Stomach (tissue), 9 donors: ENCODE data around the gene PRKN. TPM values are rescaled to one million over a fixed set of nuclear protein-coding genes. Genes with fewer than 3 reads are reported as not detected.

ENCODE experiments used
- DNase-seq, 2 donors: peaks; one replicate each; pipeline versions ENCODE4 v3.0.0 to v3.0.0-alpha.2; 2013 to 2019
- H3K27ac ChIP-seq, 5 donors: fragments of 200-600 bp in 4 of 5; sonication (generic) in 4 of 5; one replicate each; pipeline ENCODE4 v1.5.1; 2013 to 2019; ENCODE audit warnings: mild to moderate bottlenecking in 1 of 5, moderate library complexity in 1 of 5
- H3K27me3 ChIP-seq, 3 donors: fragments of 200-600 bp; sonication (generic); one replicate each; pipeline ENCODE4 v1.5.1; 2017 to 2019; ENCODE audit warnings: mixed run types in 1 of 3
- H3K36me3 ChIP-seq, 4 donors: fragments of 200-600 bp; sonication (generic); 1 replicate in 3 of 4; 2 replicates in 1 of 4; pipeline ENCODE4 v1.5.1; 2016 to 2019
- H3K4me1 ChIP-seq, 4 donors: fragments of 200-600 bp; sonication (generic); one replicate each; pipeline ENCODE4 v1.5.1; 2016 to 2019
- H3K4me3 ChIP-seq, 4 donors: fragments of 200-600 bp; sonication (generic) in 3 of 4; one replicate each; pipeline ENCODE4 v1.5.1; 2016 to 2019; ENCODE audit warnings: mild to moderate bottlenecking in 1 of 4
- H3K9me3 ChIP-seq, 4 donors: fragments of 200-600 bp; sonication (generic); one replicate each; pipeline ENCODE4 v1.5.1; 2016 to 2019
- CTCF ChIP-seq, 7 experiments: fragments of 450-650 bp in 4 of 7; fragments of 200-600 bp in 3 of 7; sonication (generic) in 3 of 7; IDR thresholded peaks; one replicate each; pipeline ENCODE4 v1.5.1; 2016 to 2019; ENCODE audit warnings: antibody characterized with exemption in 7 of 7, control low read depth in 2 of 7, mild to moderate bottlenecking in 1 of 7
- EP300 ChIP-seq: sonication (generic); formaldehyde crosslinking; IDR thresholded peaks from one replicate; pipeline ENCODE4 v1.6.1; 2017; ENCODE audit warnings: antibody characterized with exemption
- POLR2A ChIP-seq, 4 donors: fragments of 450-650 bp; IDR thresholded peaks; one replicate each; pipeline ENCODE4 v1.6.1; 2016; ENCODE audit warnings: antibody characterized with exemption in 4 of 4, control low read depth in 2 of 4, mild to moderate bottlenecking in 1 of 4, moderate library complexity in 1 of 4
- POLR2AphosphoS5 ChIP-seq, 3 donors: sonication (generic); formaldehyde crosslinking; IDR thresholded peaks; one replicate each; pipeline ENCODE4 v1.6.1; 2016; ENCODE audit warnings: antibody characterized with exemption in 3 of 3
- WGBS, 5 donors: extraction: QIAGEN DNeasy Blood & Tissue Kit in 3 of 5; methylation state at CpG; one replicate each; pipeline versions ENCODE4 v1.1.5 to v1.1.7; 2013 to 2018; 5-methylcytosine and 5-hydroxymethylcytosine counted together
- intact Hi-C: fragments of 100-400 bp; cut with DNase I; formaldehyde crosslinking; loops from one replicate; pipeline ENCODE4 v1.15.1; 2023; ENCODE audit warnings: low total_unique reads
- polyA plus RNA-seq, 3 donors: library from polyadenylated mRNA; stranded (reverse); fragments of 200-250 nt; gene quantifications; one replicate each; pipeline ENCODE4 v1.2.3, GENCODE V29; 2013
- total RNA-seq, 5 donors: library from RNA; depleted of rRNA; stranded (reverse); fragments of >200 nt; gene quantifications; one replicate each; pipeline versions ENCODE4 v1.1.0 to v1.2.3, GENCODE V29; 2014 to 2016
- donor health status: healthy with polysubstance abuse.
- donor health status: Bipolar disorder and iron deficiency.
- donor health status: healthy.

Gene PRKN
- total and polyA plus RNA-seq, 8 donors: 0.68 to 19.8 (median 9.5) TPM

- no peaks in the 10 kb centered on the region for H3K4me1 ChIP-seq
- H3K4me3 ChIP-seq: no peak overlapping the region
- no peaks in the 10 kb centered on the region for H3K27me3 ChIP-seq
- H3K36me3 ChIP-seq: no peaks in the 10 kb centered on the region
- DNase-seq: no peak
- TF ChIP-seq CTCF (IDR thresholded peaks at IDR 0.05) (no peak), POLR2AphosphoS5 (IDR thresholded peaks at IDR 0.05) (no peak), POLR2A (IDR thresholded peaks at IDR 0.05) (no peak)
- peaks cover 0 to 14% (median 7%) of the 10 kb centered on the region in 4 donors for H3K9me3 ChIP-seq
- WGBS, 5 donors: 80 to 87% (median 84%) methylated on average over 8 of the region's 8 CpGs
- no peak overlapping the region for H3K27ac ChIP-seq
- intact Hi-C loops: no loop called here
Observed at GRCh38 chr6:161408041-161408440, 1319.5 kb downstream of the PRKN start.

GRCh38 chr6:161407581-161407980 is 1320.0 kb downstream of the PRKN start:
- 34 to 66% (median 40%) methylated on average over 4 of the region's 4 CpGs for WGBS, 5 donors
- no peak overlapping the region for H3K4me3 ChIP-seq
- H3K4me1 ChIP-seq: no peaks in the 10 kb centered on the region
- no peak for TF ChIP-seq EP300
- no peak for TF ChIP-seq CTCF (IDR thresholded peaks at IDR 0.05)
- TF ChIP-seq POLR2AphosphoS5 (IDR thresholded peaks at IDR 0.05): no peak
- no peaks in the 10 kb centered on the region for H3K36me3 ChIP-seq
- DNase-seq: no peak
- intact Hi-C loops: no loop called here
- H3K27ac ChIP-seq: no peak overlapping the region
- H3K27me3 ChIP-seq: no peaks in the 10 kb centered on the region
- H3K9me3 ChIP-seq: peaks cover 0 to 14% (median 7%) of the 10 kb centered on the region in 4 donors

- no peaks in the 10 kb centered on the region for H3K36me3 ChIP-seq
- H3K27me3 ChIP-seq: no peaks in the 10 kb centered on the region
- H3K27ac ChIP-seq: no peak overlapping the region
- H3K4me3 ChIP-seq: no peak overlapping the region
- DNase-seq: no peak
- H3K9me3 ChIP-seq: peaks cover 0 to 14% (median 7%) of the 10 kb centered on the region in 4 donors
- intact Hi-C loops: no loop called here
- WGBS, 5 donors: 55 to 62% (median 56%) methylated on average over 2 of the region's 2 CpGs
- TF ChIP-seq POLR2AphosphoS5 (IDR thresholded peaks at IDR 0.05) (no peak), EP300 (no peak), CTCF (IDR thresholded peaks at IDR 0.05) (no peak), POLR2A (IDR thresholded peaks at IDR 0.05) (no peak)
- no peaks in the 10 kb centered on the region for H3K4me1 ChIP-seq
Observed at GRCh38 chr6:161407115-161407514, 1320.5 kb downstream of the PRKN start.

GRCh38 chr6:161406646-161407045 is 1320.9 kb downstream of the PRKN start:
- no peak for DNase-seq
- intact Hi-C loops: no loop called here
- TF ChIP-seq CTCF (IDR thresholded peaks at IDR 0.05) (no peak), EP300 (no peak), POLR2AphosphoS5 (IDR thresholded peaks at IDR 0.05) (no peak), POLR2A (IDR thresholded peaks at IDR 0.05) (no peak)
- no peaks in the 10 kb centered on the region for H3K4me1 ChIP-seq
- H3K4me3 ChIP-seq: no peak overlapping the region
- WGBS, 5 donors: 78 to 92% (median 89%) methylated on average over 6 of the region's 6 CpGs
- H3K27ac ChIP-seq: no peak overlapping the region
- no peaks in the 10 kb centered on the region for H3K27me3 ChIP-seq
- no peaks in the 10 kb centered on the region for H3K36me3 ChIP-seq
- H3K9me3 ChIP-seq: peaks cover 0 to 14% (median 7%) of the 10 kb centered on the region in 4 donors
